Measurements from ENCODE around the gene TSPAN17. TPM values are rescaled to one million over a fixed set of nuclear protein-coding genes. Genes with fewer than 3 reads are reported as not detected.

The TSPAN17 gene
- total and polyA plus RNA-seq, 2 experiments from 2014 or later: 11.7 to 52.1 TPM

DNA sequence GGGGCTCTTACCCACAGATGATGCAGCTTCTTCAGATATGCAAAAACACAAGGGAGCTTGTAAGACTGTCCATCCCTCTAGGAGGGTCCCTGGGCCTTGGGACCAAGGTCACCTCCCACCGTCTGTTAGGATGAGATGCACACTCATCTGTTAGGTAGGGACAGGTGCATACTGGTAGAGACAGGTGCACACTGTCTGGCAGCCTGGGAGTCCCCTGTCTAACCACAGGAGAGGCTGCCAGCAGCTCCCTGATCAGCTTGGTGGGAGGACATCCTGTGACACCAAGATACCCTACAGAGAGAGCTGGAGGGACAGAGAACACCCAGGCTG is 13.2 kb downstream of the TSPAN17 start:
- DNase-seq (ENCODE audit: low spot score): no peak
- H3K9me3 Mint-ChIP-seq: peaks cover 3% of the 10 kb centered on the region; the same call in 1 of the 3 replicates
- Histone ChIP-seq H3K27me3 (ENCODE audit: insufficient read depth) (no peaks in the 10 kb centered on the region), H3K4me3 (no peak overlapping the region), H2AFZ (no peak overlapping the region), H3K4me2 (no peak overlapping the region), H3K36me3 (ENCODE audit: insufficient read depth) (no peaks in the 10 kb centered on the region), H3K9me2 (ENCODE audit: insufficient read depth) (no peaks in the 10 kb centered on the region), H3K27ac (ENCODE audit: low read depth) (no peak overlapping the region), H3K79me2 (replicated peaks; ENCODE audit: insufficient read depth) (no peaks in the 10 kb centered on the region), H3K4me1 (ENCODE audit: insufficient read depth) (no peaks in the 10 kb centered on the region; the same call in 1 of the 2 replicates), H4K20me1 (replicated peaks; ENCODE audit: insufficient read depth) (no peaks in the 10 kb centered on the region), H3F3A (replicated peaks; ENCODE audit: low read depth) (0 out of 2 replicates have a peak, but pooled peaks cover 6% of the 10 kb centered on the region)
- no peak overlapping the region for H3K27ac Mint-ChIP-seq
- H3K4me1 Mint-ChIP-seq: peaks cover 16% of the 10 kb centered on the region
- no peak overlapping the region for H3K4me3 Mint-ChIP-seq
- no peaks in the 10 kb centered on the region for H3K36me3 Mint-ChIP-seq (ENCODE audit: low read depth)
- ATAC-seq: no peak
- peaks cover 6% of the 10 kb centered on the region for H3K27me3 Mint-ChIP-seq (ENCODE audit: insufficient read depth, low read depth, poor library complexity)
- TF ChIP-seq STAT1 (IDR thresholded peaks at IDR 0.05; ENCODE audit: unreplicated experiment) (no peak), ZNF331 (CRISPR knock-in tag; IDR thresholded peaks at IDR 0.05; ENCODE audit: low read depth) (no peak), NANOG (IDR thresholded peaks at IDR 0.05; ENCODE audit: borderline replicate concordance) (no peak), ZNF114 (CRISPR knock-in tag; IDR thresholded peaks at IDR 0.05) (no peak), EZH2 (IDR thresholded peaks at IDR 0.05; ENCODE audit: low read depth, unreplicated experiment) (no peak)
- TF ChIP-seq, protein P1, sequence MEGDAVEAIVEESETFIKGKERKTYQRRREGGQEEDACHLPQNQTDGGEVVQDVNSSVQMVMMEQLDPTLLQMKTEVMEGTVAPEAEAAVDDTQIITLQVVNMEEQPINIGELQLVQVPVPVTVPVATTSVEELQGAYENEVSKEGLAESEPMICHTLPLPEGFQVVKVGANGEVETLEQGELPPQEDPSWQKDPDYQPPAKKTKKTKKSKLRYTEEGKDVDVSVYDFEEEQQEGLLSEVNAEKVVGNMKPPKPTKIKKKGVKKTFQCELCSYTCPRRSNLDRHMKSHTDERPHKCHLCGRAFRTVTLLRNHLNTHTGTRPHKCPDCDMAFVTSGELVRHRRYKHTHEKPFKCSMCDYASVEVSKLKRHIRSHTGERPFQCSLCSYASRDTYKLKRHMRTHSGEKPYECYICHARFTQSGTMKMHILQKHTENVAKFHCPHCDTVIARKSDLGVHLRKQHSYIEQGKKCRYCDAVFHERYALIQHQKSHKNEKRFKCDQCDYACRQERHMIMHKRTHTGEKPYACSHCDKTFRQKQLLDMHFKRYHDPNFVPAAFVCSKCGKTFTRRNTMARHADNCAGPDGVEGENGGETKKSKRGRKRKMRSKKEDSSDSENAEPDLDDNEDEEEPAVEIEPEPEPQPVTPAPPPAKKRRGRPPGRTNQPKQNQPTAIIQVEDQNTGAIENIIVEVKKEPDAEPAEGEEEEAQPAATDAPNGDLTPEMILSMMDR (conservative IDR thresholded peaks at IDR 0.05; ENCODE audit: low read depth in 2 of 2): no peak
- TF ChIP-seq, protein P2, sequence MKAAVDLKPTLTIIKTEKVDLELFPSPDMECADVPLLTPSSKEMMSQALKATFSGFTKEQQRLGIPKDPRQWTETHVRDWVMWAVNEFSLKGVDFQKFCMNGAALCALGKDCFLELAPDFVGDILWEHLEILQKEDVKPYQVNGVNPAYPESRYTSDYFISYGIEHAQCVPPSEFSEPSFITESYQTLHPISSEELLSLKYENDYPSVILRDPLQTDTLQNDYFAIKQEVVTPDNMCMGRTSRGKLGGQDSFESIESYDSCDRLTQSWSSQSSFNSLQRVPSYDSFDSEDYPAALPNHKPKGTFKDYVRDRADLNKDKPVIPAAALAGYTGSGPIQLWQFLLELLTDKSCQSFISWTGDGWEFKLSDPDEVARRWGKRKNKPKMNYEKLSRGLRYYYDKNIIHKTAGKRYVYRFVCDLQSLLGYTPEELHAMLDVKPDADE (IDR thresholded peaks at IDR 0.05): no peak
- TF ChIP-seq, protein P3, sequence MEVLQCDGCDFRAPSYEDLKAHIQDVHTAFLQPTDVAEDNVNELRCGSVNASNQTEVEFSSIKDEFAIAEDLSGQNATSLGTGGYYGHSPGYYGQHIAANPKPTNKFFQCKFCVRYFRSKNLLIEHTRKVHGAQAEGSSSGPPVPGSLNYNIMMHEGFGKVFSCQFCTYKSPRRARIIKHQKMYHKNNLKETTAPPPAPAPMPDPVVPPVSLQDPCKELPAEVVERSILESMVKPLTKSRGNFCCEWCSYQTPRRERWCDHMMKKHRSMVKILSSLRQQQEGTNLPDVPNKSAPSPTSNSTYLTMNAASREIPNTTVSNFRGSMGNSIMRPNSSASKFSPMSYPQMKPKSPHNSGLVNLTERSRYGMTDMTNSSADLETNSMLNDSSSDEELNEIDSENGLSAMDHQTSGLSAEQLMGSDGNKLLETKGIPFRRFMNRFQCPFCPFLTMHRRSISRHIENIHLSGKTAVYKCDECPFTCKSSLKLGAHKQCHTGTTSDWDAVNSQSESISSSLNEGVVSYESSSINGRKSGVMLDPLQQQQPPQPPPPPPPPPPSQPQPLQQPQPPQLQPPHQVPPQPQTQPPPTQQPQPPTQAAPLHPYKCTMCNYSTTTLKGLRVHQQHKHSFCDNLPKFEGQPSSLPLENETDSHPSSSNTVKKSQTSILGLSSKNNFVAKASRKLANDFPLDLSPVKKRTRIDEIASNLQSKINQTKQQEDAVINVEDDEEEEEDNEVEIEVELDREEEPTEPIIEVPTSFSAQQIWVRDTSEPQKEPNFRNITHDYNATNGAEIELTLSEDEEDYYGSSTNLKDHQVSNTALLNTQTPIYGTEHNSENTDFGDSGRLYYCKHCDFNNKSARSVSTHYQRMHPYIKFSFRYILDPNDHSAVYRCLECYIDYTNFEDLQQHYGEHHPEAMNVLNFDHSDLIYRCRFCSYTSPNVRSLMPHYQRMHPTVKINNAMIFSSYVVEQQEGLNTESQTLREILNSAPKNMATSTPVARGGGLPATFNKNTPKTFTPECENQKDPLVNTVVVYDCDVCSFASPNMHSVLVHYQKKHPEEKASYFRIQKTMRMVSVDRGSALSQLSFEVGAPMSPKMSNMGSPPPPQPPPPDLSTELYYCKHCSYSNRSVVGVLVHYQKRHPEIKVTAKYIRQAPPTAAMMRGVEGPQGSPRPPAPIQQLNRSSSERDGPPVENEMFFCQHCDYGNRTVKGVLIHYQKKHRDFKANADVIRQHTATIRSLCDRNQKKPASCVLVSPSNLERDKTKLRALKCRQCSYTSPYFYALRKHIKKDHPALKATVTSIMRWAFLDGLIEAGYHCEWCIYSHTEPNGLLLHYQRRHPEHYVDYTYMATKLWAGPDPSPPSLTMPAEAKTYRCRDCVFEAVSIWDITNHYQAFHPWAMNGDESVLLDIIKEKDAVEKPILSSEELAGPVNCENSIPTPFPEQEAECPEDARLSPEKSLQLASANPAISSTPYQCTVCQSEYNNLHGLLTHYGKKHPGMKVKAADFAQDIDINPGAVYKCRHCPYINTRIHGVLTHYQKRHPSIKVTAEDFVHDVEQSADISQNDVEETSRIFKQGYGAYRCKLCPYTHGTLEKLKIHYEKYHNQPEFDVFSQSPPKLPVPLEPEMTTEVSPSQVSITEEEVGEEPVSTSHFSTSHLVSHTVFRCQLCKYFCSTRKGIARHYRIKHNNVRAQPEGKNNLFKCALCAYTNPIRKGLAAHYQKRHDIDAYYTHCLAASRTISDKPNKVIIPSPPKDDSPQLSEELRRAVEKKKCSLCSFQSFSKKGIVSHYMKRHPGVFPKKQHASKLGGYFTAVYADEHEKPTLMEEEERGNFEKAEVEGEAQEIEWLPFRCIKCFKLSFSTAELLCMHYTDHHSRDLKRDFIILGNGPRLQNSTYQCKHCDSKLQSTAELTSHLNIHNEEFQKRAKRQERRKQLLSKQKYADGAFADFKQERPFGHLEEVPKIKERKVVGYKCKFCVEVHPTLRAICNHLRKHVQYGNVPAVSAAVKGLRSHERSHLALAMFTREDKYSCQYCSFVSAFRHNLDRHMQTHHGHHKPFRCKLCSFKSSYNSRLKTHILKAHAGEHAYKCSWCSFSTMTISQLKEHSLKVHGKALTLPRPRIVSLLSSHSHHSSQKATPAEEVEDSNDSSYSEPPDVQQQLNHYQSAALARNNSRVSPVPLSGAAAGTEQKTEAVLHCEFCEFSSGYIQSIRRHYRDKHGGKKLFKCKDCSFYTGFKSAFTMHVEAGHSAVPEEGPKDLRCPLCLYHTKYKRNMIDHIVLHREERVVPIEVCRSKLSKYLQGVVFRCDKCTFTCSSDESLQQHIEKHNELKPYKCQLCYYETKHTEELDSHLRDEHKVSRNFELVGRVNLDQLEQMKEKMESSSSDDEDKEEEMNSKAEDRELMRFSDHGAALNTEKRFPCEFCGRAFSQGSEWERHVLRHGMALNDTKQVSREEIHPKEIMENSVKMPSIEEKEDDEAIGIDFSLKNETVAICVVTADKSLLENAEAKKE (CRISPR knock-in tag; IDR thresholded peaks at IDR 0.05): no peak
- TF ChIP-seq, protein P4, sequence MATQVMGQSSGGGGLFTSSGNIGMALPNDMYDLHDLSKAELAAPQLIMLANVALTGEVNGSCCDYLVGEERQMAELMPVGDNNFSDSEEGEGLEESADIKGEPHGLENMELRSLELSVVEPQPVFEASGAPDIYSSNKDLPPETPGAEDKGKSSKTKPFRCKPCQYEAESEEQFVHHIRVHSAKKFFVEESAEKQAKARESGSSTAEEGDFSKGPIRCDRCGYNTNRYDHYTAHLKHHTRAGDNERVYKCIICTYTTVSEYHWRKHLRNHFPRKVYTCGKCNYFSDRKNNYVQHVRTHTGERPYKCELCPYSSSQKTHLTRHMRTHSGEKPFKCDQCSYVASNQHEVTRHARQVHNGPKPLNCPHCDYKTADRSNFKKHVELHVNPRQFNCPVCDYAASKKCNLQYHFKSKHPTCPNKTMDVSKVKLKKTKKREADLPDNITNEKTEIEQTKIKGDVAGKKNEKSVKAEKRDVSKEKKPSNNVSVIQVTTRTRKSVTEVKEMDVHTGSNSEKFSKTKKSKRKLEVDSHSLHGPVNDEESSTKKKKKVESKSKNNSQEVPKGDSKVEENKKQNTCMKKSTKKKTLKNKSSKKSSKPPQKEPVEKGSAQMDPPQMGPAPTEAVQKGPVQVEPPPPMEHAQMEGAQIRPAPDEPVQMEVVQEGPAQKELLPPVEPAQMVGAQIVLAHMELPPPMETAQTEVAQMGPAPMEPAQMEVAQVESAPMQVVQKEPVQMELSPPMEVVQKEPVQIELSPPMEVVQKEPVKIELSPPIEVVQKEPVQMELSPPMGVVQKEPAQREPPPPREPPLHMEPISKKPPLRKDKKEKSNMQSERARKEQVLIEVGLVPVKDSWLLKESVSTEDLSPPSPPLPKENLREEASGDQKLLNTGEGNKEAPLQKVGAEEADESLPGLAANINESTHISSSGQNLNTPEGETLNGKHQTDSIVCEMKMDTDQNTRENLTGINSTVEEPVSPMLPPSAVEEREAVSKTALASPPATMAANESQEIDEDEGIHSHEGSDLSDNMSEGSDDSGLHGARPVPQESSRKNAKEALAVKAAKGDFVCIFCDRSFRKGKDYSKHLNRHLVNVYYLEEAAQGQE (IDR thresholded peaks at IDR 0.05; ENCODE audit: unreplicated experiment): no peak
